Prostate gland (tissue), 2 donors: ENCODE measurements around the gene PEX14. TPM values are rescaled to one million over a fixed set of nuclear protein-coding genes. Genes with fewer than 3 reads are reported as not detected.
A peak's percentile ranks its signal among the peaks of the same experiment; 100 is the strongest.

Experiments used
- DNase-seq: peaks from one replicate; pipeline ENCODE4 v3.0.0-alpha.2; 2019; ENCODE audit warnings: low spot score
- H3K27ac ChIP-seq, 2 donors: fragments of 200-600 bp; sonication (generic); 2 replicates each; pipeline ENCODE4 v1.5.1; 2017 to 2019
- H3K27me3 ChIP-seq: fragments of 200-600 bp; sonication (generic); replicated peaks from 2 replicates; pipeline ENCODE4 v1.5.1; 2019; ENCODE audit not compliant: insufficient read depth
- H3K36me3 ChIP-seq, 2 donors: fragments of 200-600 bp; sonication (generic); 1 replicate in 1 of 2; 2 replicates in 1 of 2; pipeline versions ENCODE4 v1.5.1 to v1.8.1; 2017 to 2019
- H3K4me1 ChIP-seq: fragments of 200-600 bp; sonication (generic); replicated peaks from 2 replicates; pipeline ENCODE4 v1.5.1; 2019
- H3K4me3 ChIP-seq, 2 donors: fragments of 200-600 bp; sonication (generic); 2 replicates each; pipeline ENCODE4 v1.5.1; 2017 to 2019
- H3K9me3 ChIP-seq: fragments of 200-600 bp; sonication (generic); 2 replicates; pipeline ENCODE4 v1.5.1; 2017
- CTCF ChIP-seq, 4 experiments: fragments of 200-600 bp in 2 of 4; fragments of 450-650 bp in 2 of 4; sonication (generic) in 2 of 4; IDR thresholded peaks; 1 replicate in 3 of 4; 2 replicates in 1 of 4; pipeline ENCODE4 v1.5.1; 2016 to 2019; ENCODE audit warnings: antibody characterized with exemption in 4 of 4, mild to moderate bottlenecking in 2 of 4, moderate library complexity in 2 of 4
- POLR2A ChIP-seq: fragments of 450-650 bp; IDR thresholded peaks from one replicate; pipeline ENCODE4 v1.6.1; 2016; ENCODE audit warnings: antibody characterized with exemption, mild to moderate bottlenecking
- POLR2AphosphoS5 ChIP-seq: sonication (generic); formaldehyde crosslinking; IDR thresholded peaks from one replicate; pipeline ENCODE4 v1.6.1; 2017; ENCODE audit warnings: antibody characterized with exemption
- WGBS: methylation state at CpG from one replicate; pipeline ENCODE4 v1.1.5; 2018; 5-methylcytosine and 5-hydroxymethylcytosine counted together
- intact Hi-C: fragments of 100-400 bp; cut with DNase I; formaldehyde crosslinking; loops from one replicate; pipeline ENCODE4 v1.14.2; 2022
- total RNA-seq, 2 donors: library from RNA; depleted of rRNA; stranded (reverse); fragments of >200 nt; gene quantifications; one replicate each; pipeline ENCODE4 v1.1.0, GENCODE V29; 2016

Gene PEX14
- total RNA-seq, 2 donors from 2014 or later = 26.1 to 34.7 TPM

DNA sequence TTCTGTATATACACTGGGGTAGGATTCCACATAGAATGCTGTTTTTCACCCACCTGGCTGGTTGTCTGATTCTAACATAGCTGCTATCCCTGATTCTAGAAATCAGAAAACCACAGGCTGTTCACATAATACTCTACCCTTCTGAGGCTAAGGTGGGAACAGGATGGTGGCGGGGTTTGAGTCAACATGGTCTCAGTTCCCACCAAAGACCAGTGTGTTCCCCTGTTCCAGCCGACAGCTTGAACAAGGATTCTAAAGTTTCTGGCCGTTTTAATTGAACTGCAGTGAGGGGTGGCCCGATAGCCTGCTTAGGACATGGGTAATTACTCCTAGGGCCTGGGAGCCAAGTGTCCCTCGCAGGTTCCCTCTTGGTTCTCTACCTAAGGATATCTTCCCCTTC lies 38.4 kb downstream of the PEX14 start:
- Histone ChIP-seq H3K4me1 (peaks cover 29% of the 10 kb centered on the region), H3K9me3 (no peaks in the 10 kb centered on the region), H3K27me3 (no peaks in the 10 kb centered on the region), H3K4me3 (no peak overlapping the region), H3K36me3 (no peaks in the 10 kb centered on the region), H3K27ac (peak overlapping the region; percentile 55 to 80)
- TF ChIP-seq POLR2A (no peak), POLR2AphosphoS5 (no peak), CTCF (IDR thresholded peaks at IDR 0.05) (no peak)
- intact Hi-C loops = loop anchor here (5.0 kb wide), 1 partner anchor 429 kb away; no protein-coding TSS in a partner anchor
- DNase-seq = no peak
- WGBS = 76% methylated on average over 5 of the region's 5 CpGs

GRCh38 chr1:10514490-10515235 lies 39.9 kb downstream of the PEX14 start:
- DNase-seq = peak; percentile 56
- intact Hi-C loops = loop anchor here (5.0 kb wide), 1 partner anchor 428 kb away; no protein-coding TSS in a partner anchor

DNA sequence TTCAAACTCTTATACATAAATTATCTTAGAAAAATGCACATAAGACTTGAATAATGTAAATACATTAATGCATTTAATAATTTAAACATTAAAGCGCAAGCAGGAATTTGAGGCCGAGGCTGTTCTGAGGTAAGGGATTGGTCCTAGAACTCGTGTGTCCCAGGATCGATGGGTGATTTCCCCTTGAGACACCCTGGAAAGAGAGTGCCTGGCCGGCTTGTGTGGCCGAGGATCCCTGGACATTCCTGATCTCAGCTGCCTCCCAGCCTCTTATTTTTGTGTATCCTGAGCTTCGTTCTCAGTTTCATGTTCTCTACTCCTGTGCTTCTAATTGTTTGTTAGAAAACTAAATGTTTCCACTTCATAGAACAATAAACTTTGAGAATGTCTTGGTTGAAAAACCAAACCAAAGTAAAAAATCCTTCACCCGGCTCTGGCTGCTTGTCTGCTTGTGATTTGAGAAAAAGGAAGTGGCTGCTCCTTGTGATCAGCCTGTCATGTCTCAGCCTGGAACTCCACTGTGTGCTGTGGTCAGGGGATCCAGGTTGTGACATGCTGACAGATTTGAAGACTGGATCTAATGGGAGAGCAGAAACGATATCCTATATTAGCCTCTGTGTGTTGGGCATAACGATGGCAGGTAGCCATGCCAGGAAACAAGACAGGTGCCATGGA lies 40.7 kb downstream of the PEX14 start:
- peak overlapping the region; percentile 76 to 80 for H3K27ac ChIP-seq

More at GRCh38 chr1:10514490-10515235, 39.9 kb downstream of the PEX14 start:
- Histone ChIP-seq H3K36me3 (no peaks in the 10 kb centered on the region), H3K4me3 (no peak overlapping the region), H3K27me3 (no peaks in the 10 kb centered on the region), H3K27ac (peak overlapping the region; percentile 55 to 80), H3K9me3 (no peaks in the 10 kb centered on the region), H3K4me1 (peaks cover 29% of the 10 kb centered on the region)
- 51% methylated on average over 8 of the region's 8 CpGs for WGBS
- TF ChIP-seq POLR2A (no peak), POLR2AphosphoS5 (peak; percentile 57), CTCF (IDR thresholded peaks at IDR 0.05) (peak; percentile 53 to 90 (median 70))

DNA sequence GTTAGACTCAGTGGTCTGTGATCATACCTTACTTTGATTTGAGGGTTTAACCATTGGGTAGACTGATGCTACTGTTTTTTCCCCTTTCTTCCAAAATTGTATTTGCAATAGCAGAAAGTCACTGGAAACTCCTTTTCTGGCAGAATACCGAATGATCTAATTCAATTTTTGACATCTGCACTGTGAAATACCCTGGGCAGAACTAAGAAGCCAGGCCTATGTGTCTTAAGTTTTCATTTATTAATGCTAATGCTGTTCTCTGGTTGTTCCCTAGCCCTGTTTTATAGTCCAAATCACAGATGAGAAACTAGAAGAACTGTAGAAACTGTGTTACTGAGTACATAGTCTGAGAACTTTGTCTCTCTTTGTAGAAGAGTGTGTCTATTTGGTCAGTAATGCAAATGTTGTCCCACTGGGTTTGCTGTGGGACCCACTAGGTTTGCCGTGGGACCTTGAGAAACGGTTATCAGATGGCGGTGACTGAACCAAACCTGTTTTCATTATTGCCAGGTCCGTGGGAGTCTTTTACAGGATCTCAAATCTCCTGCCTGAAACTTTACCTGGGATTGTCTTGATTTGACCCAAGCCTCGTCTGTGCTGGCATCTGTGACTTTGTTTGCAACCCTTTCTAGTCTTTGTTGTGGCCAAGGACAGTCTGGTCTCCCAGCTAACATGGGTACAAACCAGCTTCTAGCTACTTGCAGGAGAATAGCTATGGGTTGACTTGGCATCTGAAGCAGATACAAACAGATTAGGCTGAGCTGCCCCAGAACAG lies 41.4 kb downstream of the PEX14 start:
- peaks cover 18% of the 10 kb centered on the region for H3K4me1 ChIP-seq
- H3K27ac ChIP-seq = peak overlapping the region; percentile 76 to 80
- TF ChIP-seq POLR2A (no peak), POLR2AphosphoS5 (peak; percentile 65)
- H3K27me3 ChIP-seq = no peaks in the 10 kb centered on the region
- no peaks in the 10 kb centered on the region for H3K36me3 ChIP-seq
- peak; percentile 54 for DNase-seq
- H3K9me3 ChIP-seq = no peaks in the 10 kb centered on the region
- WGBS = 44% methylated on average over 6 of the region's 6 CpGs
- intact Hi-C loops = no loop called here
- H3K4me3 ChIP-seq = no peak overlapping the region

More for the DNA sequence above, 40.7 kb downstream of the PEX14 start:
- TF ChIP-seq POLR2AphosphoS5 = no peak
- no peak for TF ChIP-seq POLR2A
- no peak for TF ChIP-seq CTCF (IDR thresholded peaks at IDR 0.05)
- no peaks in the 10 kb centered on the region for H3K9me3 ChIP-seq
- no peaks in the 10 kb centered on the region for H3K27me3 ChIP-seq
- no peak overlapping the region for H3K4me3 ChIP-seq
- intact Hi-C loops = no loop called here
- WGBS = 57% methylated on average over 10 of the region's 10 CpGs
- peaks cover 22% of the 10 kb centered on the region for H3K4me1 ChIP-seq
- peak; percentile 48 for DNase-seq
- no peaks in the 10 kb centered on the region for H3K36me3 ChIP-seq
